IMR-90 (cell line): ENCODE data around the gene FAM81A. TPM values are rescaled to one million over a fixed set of nuclear protein-coding genes. Genes with fewer than 3 reads are reported as not detected.
"Not testable (repeated sequence)": the region's sequence is repeated elsewhere in the genome, so short reads cannot be mapped to it uniquely, and the experiment has no call there.

Experiments
- ATAC-seq: fragments of 200-7000 bp; cut with Tn5 transposase; 2 replicates; pipeline ENCODE4 v1.9.1; 2020; ENCODE audit warnings: low read depth, mild to moderate bottlenecking, moderate library complexity
- BruUV-seq: library from RNA; stranded (reverse); fragments of 400-500 nt; replicated peaks from 2 replicates; lab custom pipeline; 2021; lab: Mats Ljungman, UMichigan
- CTCF ChIA-PET: fragments of 300-600 bp; formaldehyde crosslinking; extraction: SDS; loops from one replicate; lab custom pipeline; 2021; ENCODE audit warnings: antibody characterized with exemption; lab: Yijun Ruan, JAX
- POLR2A ChIA-PET: fragments of 300-600 bp; sonication (Branson Sonifier 250); formaldehyde crosslinking; loops from one replicate; lab custom pipeline; 2022; ENCODE audit warnings: antibody characterized with exemption; ENCODE audit not compliant: unreplicated experiment; lab: Charles Lee
- DNase-seq: peaks from one replicate; pipeline ENCODE4 v3.0.0; 2013
- H2AFZ ChIP-seq: replicated peaks from 2 replicates; pipeline ENCODE3; 2013; ENCODE audit warnings: low read length, mild to moderate bottlenecking; ENCODE audit not compliant: poor library complexity
- H2AK5ac ChIP-seq: 2 replicates; pipeline ENCODE4 v1.6.1; 2013; ENCODE audit warnings: low read depth, low read length, inconsistent platforms
- H2AK9ac ChIP-seq: replicated peaks from 2 replicates; pipeline ENCODE3; 2013; ENCODE audit warnings: mild to moderate bottlenecking, low read depth, low read length, moderate library complexity; ENCODE audit not compliant: poor library complexity
- H2BK120ac ChIP-seq: 2 replicates; pipeline ENCODE4 v1.6.1; 2013; ENCODE audit warnings: low read depth, low read length, inconsistent platforms
- H2BK15ac ChIP-seq: 3 replicates; pipeline ENCODE4 v1.6.1; 2013; ENCODE audit warnings: low read depth, low read length, inconsistent platforms
- H2BK20ac ChIP-seq: 2 replicates; pipeline ENCODE4 v1.6.1; 2013; ENCODE audit warnings: low read depth, mild to moderate bottlenecking, inconsistent platforms, low read length, moderate library complexity
- H2BK5ac ChIP-seq: 2 replicates; pipeline ENCODE4 v1.6.1; 2013; ENCODE audit warnings: mild to moderate bottlenecking, low read depth, low read length, inconsistent platforms; ENCODE audit not compliant: poor library complexity, severe bottlenecking
- H3K14ac ChIP-seq: replicated peaks from 2 replicates; pipeline ENCODE4 v1.6.1; 2013; ENCODE audit warnings: low read depth, low read length, inconsistent platforms
- H3K18ac ChIP-seq: 2 replicates; pipeline ENCODE4 v1.6.1; 2013; ENCODE audit warnings: low read depth, low read length, control low read depth
- H3K23ac ChIP-seq: 2 replicates; pipeline ENCODE4 v1.6.1; 2013; ENCODE audit warnings: low read depth, low read length, inconsistent platforms
- H3K27ac ChIP-seq: 2 replicates; pipeline ENCODE4 v1.5.1; 2013; ENCODE audit warnings: mild to moderate bottlenecking, control low read depth, low read length; ENCODE audit not compliant: insufficient read depth
- H3K27me3 ChIP-seq: 2 replicates; pipeline ENCODE4 v1.6.1; 2013; ENCODE audit warnings: low read length; ENCODE audit not compliant: control insufficient read depth, insufficient read depth
- H3K36me3 ChIP-seq: 2 replicates; pipeline ENCODE4 v1.6.1; 2013; ENCODE audit warnings: low read length, mixed read lengths; ENCODE audit not compliant: control insufficient read depth, insufficient read depth
- H3K4ac ChIP-seq: 2 replicates; pipeline ENCODE4 v1.6.1; 2013; ENCODE audit warnings: low read depth, low read length, inconsistent platforms
- H3K4me1 ChIP-seq: 2 replicates; pipeline ENCODE4 v1.6.1; 2013; ENCODE audit warnings: low read length, mixed read lengths; ENCODE audit not compliant: control insufficient read depth, insufficient read depth
- H3K4me2 ChIP-seq: 2 replicates; pipeline ENCODE4 v1.6.1; 2013; ENCODE audit warnings: low read depth, mild to moderate bottlenecking, control low read depth, low read length, moderate library complexity
- H3K4me3 ChIP-seq: 2 replicates; pipeline ENCODE4 v1.5.1; 2013; ENCODE audit warnings: low read depth, mild to moderate bottlenecking, control low read depth, low read length, moderate library complexity; ENCODE audit not compliant: insufficient read depth
- H3K56ac ChIP-seq: 2 replicates; pipeline ENCODE4 v1.6.1; 2013; ENCODE audit warnings: low read length, inconsistent platforms; ENCODE audit not compliant: insufficient read depth; ENCODE audit errors: extremely low read depth
- H3K79me1 ChIP-seq, 2 experiments: 2 replicates each; pipeline ENCODE4 v1.6.1; 2013; ENCODE audit warnings: low read length in 2 of 2, inconsistent platforms in 1 of 2, low read depth in 1 of 2
- H3K9ac ChIP-seq: 2 replicates; pipeline ENCODE4 v1.6.1; 2013; ENCODE audit warnings: low read depth, low read length, control low read depth
- H3K9me1 ChIP-seq: 2 replicates; pipeline ENCODE4 v1.6.1; 2013; ENCODE audit warnings: low read length, inconsistent platforms; ENCODE audit not compliant: insufficient read depth
- H3K9me3 ChIP-seq: 2 replicates; pipeline ENCODE4 v1.6.1; 2013; ENCODE audit warnings: low read length; ENCODE audit not compliant: control insufficient read depth, insufficient read depth
- H4K20me1 ChIP-seq: 2 replicates; pipeline ENCODE4 v1.6.1; 2013; ENCODE audit warnings: low read length, inconsistent platforms; ENCODE audit not compliant: insufficient read depth
- H4K5ac ChIP-seq: 2 replicates; pipeline ENCODE4 v1.6.1; 2013; ENCODE audit warnings: mild to moderate bottlenecking, low read depth, low read length, control low read depth
- H4K8ac ChIP-seq, 2 experiments: 2 replicates each; pipeline ENCODE4 v1.6.1; 2013; ENCODE audit warnings: low read depth in 2 of 2, low read length in 2 of 2, control low read depth in 1 of 2, inconsistent platforms in 1 of 2
- H4K91ac ChIP-seq: 2 replicates; pipeline ENCODE4 v1.6.1; 2013; ENCODE audit warnings: low read depth, low read length, inconsistent platforms; ENCODE audit not compliant: insufficient read depth
- MAZ ChIP-seq: IDR thresholded peaks from 2 replicates; pipeline ENCODE4 v1.6.1; 2012; ENCODE audit warnings: low read depth, mild to moderate bottlenecking, low read length, improper control_type of control experiment, moderate library complexity, borderline replicate concordance
- RCOR1 ChIP-seq: IDR thresholded peaks from 2 replicates; pipeline ENCODE4 v1.6.1; 2012; ENCODE audit warnings: mild to moderate bottlenecking, low read length, improper control_type of control experiment; ENCODE audit not compliant: insufficient replicate concordance
- RFX5 ChIP-seq: IDR thresholded peaks from 2 replicates; pipeline ENCODE4 v1.8.0; 2012; ENCODE audit warnings: low read depth, mild to moderate bottlenecking, low read length, moderate library complexity
- WGBS, 2 experiments: methylation state at CpG; one replicate each; pipeline versions ENCODE4 v1.1.5 to v1.1.7; 2013; ENCODE audit warnings: missing lambda C conversion rate in 2 of 2; ENCODE audit not compliant: insufficient read length in 1 of 2; ENCODE audit errors: extremely low coverage in 2 of 2; 5-methylcytosine and 5-hydroxymethylcytosine counted together
- dilution Hi-C: fragments of 300-500 bp; cut with HindIII; formaldehyde crosslinking; loops from one replicate; pipeline ENCODE4 v1.14.3; 2018; ENCODE audit warnings: low sequenced_read_pairs; ENCODE audit not compliant: unreplicated experiment
- in situ Hi-C: fragments of 300-500 bp; cut with MboI; formaldehyde crosslinking; loops from 3 replicates; pipeline ENCODE4 v1.14.3; 2019; ENCODE audit warnings: low sequenced_read_pairs, inconsistent platforms, mixed read lengths
- intact Hi-C: fragments of 100-400 bp; cut with micrococcal nuclease; formaldehyde crosslinking; loops from 2 replicates; pipeline ENCODE4 v1.10.0; 2022
- polyA plus RNA-seq, 3 experiments: library from polyadenylated mRNA; depleted of rRNA; stranded (reverse); fragments of >200 nt; gene quantifications; 2 replicates each; pipeline ENCODE4 v1.2.3, GENCODE V29; 2012; ENCODE audit warnings: low replicate concordance in 1 of 3
- total RNA-seq: library from RNA; depleted of rRNA; stranded (reverse); fragments of >200 nt; gene quantifications from 2 replicates; pipeline ENCODE4 v1.2.3, GENCODE V29; 2012

Gene FAM81A
- total and polyA plus RNA-seq, 2 of the 4 experiments (the other 2 are of a cell fraction), result not detected

DNA sequence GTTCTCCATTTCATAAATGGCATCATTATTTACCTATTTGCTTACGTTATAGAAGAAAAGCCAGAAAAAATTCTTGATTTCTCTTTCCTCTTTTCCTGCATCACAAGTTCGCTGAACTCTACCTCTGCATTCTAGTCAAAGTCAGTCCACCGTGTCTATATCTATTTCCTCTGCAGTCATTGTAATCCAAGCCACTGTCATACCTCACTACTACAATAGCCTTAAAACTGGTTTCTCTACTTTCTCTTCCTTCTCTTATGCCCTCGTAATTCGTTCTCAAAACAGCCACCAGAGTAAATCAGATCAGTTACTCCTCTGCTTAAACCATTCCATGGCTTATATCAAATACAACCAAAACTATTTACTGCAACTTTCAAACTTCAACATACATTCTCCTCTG, 13.4 kb upstream of the FAM81A start:
- no TSS peak for BruUV-seq
- Histone ChIP-seq H3K9ac (no peak overlapping the region), H2AK9ac (no peak overlapping the region), H3K4me1 (no peaks in the 10 kb centered on the region), H3K56ac (no peak overlapping the region), H3K79me1 (no peaks in the 10 kb centered on the region), H2BK5ac (no peak overlapping the region), H3K27ac (no peak overlapping the region), H3K27me3 (peaks cover 6% of the 10 kb centered on the region), H4K5ac (no peak overlapping the region), H3K4ac (no peak overlapping the region), H2BK120ac (no peak overlapping the region), H2BK20ac (no peak overlapping the region), H4K20me1 (no peaks in the 10 kb centered on the region), H2AK5ac (no peak overlapping the region), H3K36me3 (no peaks in the 10 kb centered on the region), H4K91ac (no peak overlapping the region), H4K8ac (no peak overlapping the region), H3K18ac (no peak overlapping the region), H3K14ac (no peak overlapping the region), H3K4me3 (no peak overlapping the region), H2AFZ (no peak overlapping the region), H3K4me2 (no peak overlapping the region), H3K9me1 (no peaks in the 10 kb centered on the region), H3K9me3 (no peaks in the 10 kb centered on the region), H2BK15ac (no peak overlapping the region), H3K23ac (no peak overlapping the region)
- ATAC-seq, result no peak
- dilution Hi-C loops, result no loop called here
- ChIA-PET POLR2A (no interaction called here), CTCF (no interaction called here)
- in situ Hi-C loops, result no loop called here
- WGBS, 2 experiments, result 54% methylated on average over 5 of the region's 5 CpGs; no CpG with 5 or more reads in 1 of the 2 experiments
- no peak for DNase-seq
- intact Hi-C loops, result no loop called here
- TF ChIP-seq MAZ (no peak), RCOR1 (no peak), RFX5 (no peak)

DNA sequence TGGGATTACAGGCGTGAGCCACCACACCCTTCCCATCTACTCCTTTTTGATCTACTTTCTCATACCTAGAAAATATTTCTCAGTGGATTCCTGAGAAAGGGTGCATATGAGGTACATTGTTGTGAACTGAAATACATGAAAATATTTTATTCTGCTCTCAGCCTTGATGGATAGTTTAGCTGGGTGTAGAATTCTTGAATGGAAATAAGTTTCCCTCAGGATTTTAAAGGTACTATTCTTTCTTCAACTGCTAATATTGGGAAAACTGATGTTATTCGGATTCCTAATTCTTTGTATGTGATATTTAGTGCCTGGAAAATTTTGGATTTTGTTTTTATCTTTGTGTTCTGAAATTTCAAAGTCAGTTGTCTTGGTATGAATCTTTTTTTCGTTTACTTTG, 9.1 kb upstream of the FAM81A start:
- H3K36me3 ChIP-seq, H2AK5ac ChIP-seq, DNase-seq, H3K4me3 ChIP-seq, H4K5ac ChIP-seq, H3K27ac ChIP-seq, dilution Hi-C loops, H3K4me2 ChIP-seq, H3K56ac ChIP-seq, H2BK5ac ChIP-seq, intact Hi-C loops, ATAC-seq, H3K9me3 ChIP-seq, H2BK15ac ChIP-seq, H3K23ac ChIP-seq, H2AK9ac ChIP-seq, H4K91ac ChIP-seq, H3K14ac ChIP-seq, H2BK20ac ChIP-seq, H3K9me1 ChIP-seq, H2AFZ ChIP-seq, H3K4ac ChIP-seq, H2BK120ac ChIP-seq, H3K9ac ChIP-seq, H3K4me1 ChIP-seq, BruUV-seq, H4K20me1 ChIP-seq, H3K27me3 ChIP-seq, CTCF ChIA-PET, POLR2A ChIA-PET, H3K18ac ChIP-seq, H4K8ac ChIP-seq, in situ Hi-C loops, H3K79me1 ChIP-seq: not testable (repeated sequence)
- WGBS, 2 experiments, result no CpG with 5 or more reads among the region's 3 CpGs
